GM21360 (cell line): ENCODE data around the gene HBD.

Experiments used
- ATAC-seq: cut with Tn5 transposase; IDR thresholded peaks from one replicate; pipeline ENCODE4 v1.9.1; 2021; ENCODE audit warnings: mild to moderate bottlenecking, moderate library complexity; ENCODE audit not compliant: unreplicated experiment

Gene HBD

GRCh38 chr11:5233307-5233706 is 976 bp downstream of the HBD start:
- ATAC-seq = no peak

GRCh38 chr11:5232821-5233220 is 1.5 kb downstream of the HBD start:
- no peak for ATAC-seq

- no peak for ATAC-seq
Observed at GRCh38 chr11:5232176-5232575, 2.1 kb downstream of the HBD start.

- no peak for ATAC-seq
Observed at GRCh38 chr11:5231111-5231510, 3.2 kb downstream of the HBD start.

- ATAC-seq = no peak
Observed at GRCh38 chr11:5230266-5230665, 4.0 kb downstream of the HBD start.

GRCh38 chr11:5229796-5230195 is 4.5 kb downstream of the HBD start:
- no peak for ATAC-seq

GRCh38 chr11:5229356-5229755 is 4.9 kb downstream of the HBD start:
- ATAC-seq = no peak

GRCh38 chr11:5228124-5228523 is 6.2 kb downstream of the HBD start:
- no peak for ATAC-seq

GRCh38 chr11:5227681-5228080 is 6.6 kb downstream of the HBD start:
- ATAC-seq = no peak

GRCh38 chr11:5226732-5227310 is 7.5 kb downstream of the HBD start, which contains the start of gene HBB:
Gene HBB (minus strand): TSS chr11:5227071. CDS start chr11:5227021, 50 bp downstream.
- no peak for ATAC-seq

GRCh38 chr11:5225480-5225871 is 8.8 kb downstream of the HBD start:
- ATAC-seq = no peak

- no peak for ATAC-seq
Observed at GRCh38 chr11:5224538-5225479, 9.5 kb downstream of the HBD start.

GRCh38 chr11:5223686-5224085 is 10.6 kb downstream of the HBD start:
- ATAC-seq = no peak

GRCh38 chr11:5223146-5223545 is 11.1 kb downstream of the HBD start:
- ATAC-seq = no peak

GRCh38 chr11:5210376-5210885 is 23.9 kb downstream of the HBD start:
- no peak for ATAC-seq

GRCh38 chr11:5204787-5205186 is 29.5 kb downstream of the HBD start:
- peak; percentile 57 for ATAC-seq

GRCh38 chr11:5203366-5203765 is 30.9 kb downstream of the HBD start:
- ATAC-seq = no peak

- no peak for ATAC-seq
Observed at GRCh38 chr11:5200582-5200981, 33.7 kb downstream of the HBD start, which contains the start of gene OR51V1. Gene OR51V1 (minus strand): TSS chr11:5200682. CDS start chr11:5200682, 0 bp downstream.

- no peak for ATAC-seq
Observed at GRCh38 chr11:5198285-5198684, 36.0 kb downstream of the HBD start.

- no peak for ATAC-seq
Observed at GRCh38 chr11:5197536-5197935, 36.7 kb downstream of the HBD start.

GRCh38 chr11:5196731-5197130 is 37.6 kb downstream of the HBD start:
- no peak for ATAC-seq

- ATAC-seq = no peak
Observed at GRCh38 chr11:5196067-5196466, 38.2 kb downstream of the HBD start.
